HEK293T (cell line): Measurements from ENCODE around the gene VPS37C.

Experiments used
- CTCF ChIA-PET: fragments of 350-600 bp; formaldehyde crosslinking; extraction: SDS; loops from one replicate; lab custom pipeline; 2021; ENCODE audit warnings: antibody characterized with exemption, inconsistent platforms; lab: Yijun Ruan, JAX
- POLR2A ChIA-PET: fragments of 350-600 bp; formaldehyde crosslinking; extraction: SDS; loops from one replicate; lab custom pipeline; 2020; ENCODE audit warnings: antibody characterized with exemption, inconsistent platforms; lab: Yijun Ruan, JAX
- DNase-seq: peaks from one replicate; pipeline ENCODE4 v3.0.0; 2012; ENCODE audit warnings: mixed read lengths; ENCODE audit errors: extremely low spot score
- ARNT ChIP-seq: fragments of 450-650 bp; IDR thresholded peaks from 2 replicates; pipeline ENCODE4 v1.6.1; 2017; ENCODE audit warnings: mild to moderate bottlenecking
- BHLHE40 ChIP-seq: fragments of 450-650 bp; IDR thresholded peaks from 2 replicates; pipeline ENCODE4 v1.6.1; 2016; ENCODE audit warnings: mild to moderate bottlenecking, moderate library complexity, borderline replicate concordance
- CTBP1 ChIP-seq: fragments of 450-650 bp; IDR thresholded peaks from 2 replicates; pipeline ENCODE4 v1.6.1; 2016; ENCODE audit warnings: borderline replicate concordance
- ELF4 ChIP-seq: fragments of 450-650 bp; IDR thresholded peaks from 2 replicates; pipeline ENCODE4 v1.6.1; 2017; ENCODE audit warnings: antibody characterized with exemption
- FOXA1 ChIP-seq: fragments of 450-650 bp; IDR thresholded peaks from 2 replicates; pipeline ENCODE4 v1.6.1; 2016; ENCODE audit warnings: mild to moderate bottlenecking
- FOXK2 ChIP-seq: fragments of 450-650 bp; IDR thresholded peaks from 2 replicates; pipeline ENCODE4 v1.6.1; 2016; ENCODE audit warnings: mild to moderate bottlenecking
- FOXM1 ChIP-seq: fragments of 450-650 bp; IDR thresholded peaks from 2 replicates; pipeline ENCODE4 v1.6.1; 2017; ENCODE audit warnings: mild to moderate bottlenecking, borderline replicate concordance
- HDGF ChIP-seq: fragments of 450-650 bp; IDR thresholded peaks from 2 replicates; pipeline ENCODE4 v1.6.1; 2017; ENCODE audit warnings: antibody characterized with exemption, borderline replicate concordance
- L3MBTL2 ChIP-seq: fragments of 450-650 bp; conservative IDR thresholded peaks from 2 replicates; pipeline ENCODE4 v1.6.1; 2016; ENCODE audit warnings: mild to moderate bottlenecking
- LEF1 ChIP-seq: fragments of 450-650 bp; IDR thresholded peaks from 2 replicates; pipeline ENCODE4 v1.6.1; 2017; ENCODE audit warnings: mild to moderate bottlenecking, borderline replicate concordance
- NFRKB ChIP-seq: fragments of 450-650 bp; IDR thresholded peaks from 2 replicates; pipeline ENCODE4 v1.6.1; 2016; ENCODE audit warnings: mild to moderate bottlenecking, moderate library complexity
- SP1 ChIP-seq: fragments of 450-650 bp; IDR thresholded peaks from 2 replicates; pipeline ENCODE4 v1.6.1; 2017
- SUZ12 ChIP-seq: fragments of 450-650 bp; IDR thresholded peaks from 2 replicates; pipeline ENCODE4 v1.6.1; 2016; ENCODE audit warnings: mild to moderate bottlenecking
- TARDBP ChIP-seq: fragments of 450-650 bp; IDR thresholded peaks from 2 replicates; pipeline ENCODE4 v1.6.1; 2016
- ZNF384 ChIP-seq: fragments of 450-650 bp; IDR thresholded peaks from 2 replicates; pipeline ENCODE4 v1.6.1; 2016
- TF ChIP-seq, protein P1 (sequence below): fragments of 450-650 bp; IDR thresholded peaks from 2 replicates; pipeline ENCODE4 v1.6.1; 2016

The VPS37C gene

DNA sequence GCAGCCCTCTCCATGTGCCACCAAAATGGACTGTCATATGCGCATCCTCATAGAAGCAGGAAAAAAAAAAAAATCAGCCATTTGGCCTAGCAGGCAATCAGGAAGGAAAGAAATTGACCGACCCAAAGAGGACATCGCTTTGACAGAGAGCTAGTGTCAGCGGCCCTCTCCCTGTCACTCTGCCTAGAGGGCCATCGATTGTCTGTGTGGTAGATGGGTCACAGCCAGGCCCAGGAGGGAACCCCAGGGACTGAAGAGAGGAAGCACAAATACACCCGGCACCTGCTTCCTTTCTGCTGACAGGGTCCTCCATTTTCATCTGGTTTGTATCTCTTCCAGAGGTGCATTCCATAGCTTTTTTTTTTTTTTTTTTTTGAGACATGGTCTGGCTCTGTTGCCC lies 21.8 kb downstream of the VPS37C start:
- TF ChIP-seq, protein P1, sequence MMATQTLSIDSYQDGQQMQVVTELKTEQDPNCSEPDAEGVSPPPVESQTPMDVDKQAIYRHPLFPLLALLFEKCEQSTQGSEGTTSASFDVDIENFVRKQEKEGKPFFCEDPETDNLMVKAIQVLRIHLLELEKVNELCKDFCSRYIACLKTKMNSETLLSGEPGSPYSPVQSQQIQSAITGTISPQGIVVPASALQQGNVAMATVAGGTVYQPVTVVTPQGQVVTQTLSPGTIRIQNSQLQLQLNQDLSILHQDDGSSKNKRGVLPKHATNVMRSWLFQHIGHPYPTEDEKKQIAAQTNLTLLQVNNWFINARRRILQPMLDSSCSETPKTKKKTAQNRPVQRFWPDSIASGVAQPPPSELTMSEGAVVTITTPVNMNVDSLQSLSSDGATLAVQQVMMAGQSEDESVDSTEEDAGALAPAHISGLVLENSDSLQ = no peak
- TF ChIP-seq TARDBP (no peak), ELF4 (no peak), NFRKB (no peak), L3MBTL2 (no peak), ARNT (no peak), HDGF (no peak), ZNF384 (no peak), SUZ12 (no peak), SP1 (no peak), LEF1 (no peak), FOXM1 (no peak), FOXA1 (no peak), FOXK2 (no peak), BHLHE40 (no peak), CTBP1 (no peak)
- ChIA-PET POLR2A (interaction anchor here (1.0 to 1.7 kb wide), 2 partner anchors 22 to 226 kb away, joined by 4 to 5 read pairs; partner anchors contain the start of genes TMEM109 and VPS37C), CTCF (interaction anchor here (0.9 kb wide), 1 partner anchor 10 kb away, joined by 3 read pairs; no protein-coding TSS in a partner anchor)
- no peak for DNase-seq

DNA sequence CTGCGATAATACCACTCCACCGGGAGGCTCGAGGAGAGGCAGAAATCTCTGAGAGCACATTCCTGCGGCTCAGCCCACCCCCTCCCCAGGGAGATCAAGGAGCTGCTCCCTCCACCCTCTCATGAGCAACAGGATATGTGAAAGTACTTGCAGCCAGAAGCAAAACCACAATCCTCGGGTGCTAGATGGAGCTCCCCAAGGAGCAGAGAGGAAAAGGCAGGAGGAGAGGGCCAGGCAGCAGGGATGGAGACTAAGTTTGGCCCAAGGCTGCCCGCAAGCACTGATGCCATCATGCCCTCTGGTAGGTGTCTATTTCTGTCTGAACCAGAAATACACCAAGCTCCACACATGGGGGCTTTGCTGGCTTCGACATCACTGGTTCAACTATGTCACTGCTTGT lies 22.3 kb downstream of the VPS37C start:
- ChIA-PET CTCF (no interaction called here), POLR2A (no interaction called here)
- no peak for DNase-seq
- TF ChIP-seq, protein P1 = no peak
- TF ChIP-seq TARDBP = no peak
- TF ChIP-seq SUZ12 = no peak
- TF ChIP-seq ZNF384 = no peak
- no peak for TF ChIP-seq FOXM1
- no peak for TF ChIP-seq SP1

DNA sequence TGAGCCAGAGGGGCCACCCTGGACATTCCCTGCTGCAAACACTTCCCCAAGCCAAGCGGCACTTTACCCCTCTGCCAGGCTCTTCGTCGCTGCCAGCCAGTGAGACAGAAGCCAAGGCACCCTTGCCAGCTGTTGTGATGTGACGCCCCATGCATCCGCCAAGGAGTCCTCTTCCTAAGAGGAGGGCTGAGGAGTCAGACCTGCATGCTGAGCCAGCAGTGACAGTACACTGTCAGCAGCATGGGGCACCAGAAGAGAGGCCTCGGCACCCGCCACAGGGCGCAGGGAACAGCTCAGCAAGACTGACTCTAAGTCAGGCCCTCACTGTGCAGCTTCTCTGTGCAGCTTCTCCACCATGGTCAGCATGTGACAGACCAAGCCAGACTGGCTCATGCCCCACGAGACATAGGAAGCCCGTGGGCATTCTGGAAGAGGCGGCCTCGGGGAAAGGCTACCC lies 26.4 kb downstream of the VPS37C start:
- ChIA-PET POLR2A (no interaction called here), CTCF (no interaction called here)
- DNase-seq = no peak
- TF ChIP-seq NFRKB = no peak
- no peak for TF ChIP-seq TARDBP
- TF ChIP-seq BHLHE40 = no peak
- TF ChIP-seq FOXM1 = no peak
- no peak for TF ChIP-seq ARNT
- TF ChIP-seq HDGF = no peak
- TF ChIP-seq L3MBTL2 = no peak
- TF ChIP-seq SUZ12 = no peak
- TF ChIP-seq FOXA1 = no peak
- TF ChIP-seq CTBP1 = no peak
- TF ChIP-seq LEF1 = no peak
- TF ChIP-seq ZNF384 = no peak

DNA sequence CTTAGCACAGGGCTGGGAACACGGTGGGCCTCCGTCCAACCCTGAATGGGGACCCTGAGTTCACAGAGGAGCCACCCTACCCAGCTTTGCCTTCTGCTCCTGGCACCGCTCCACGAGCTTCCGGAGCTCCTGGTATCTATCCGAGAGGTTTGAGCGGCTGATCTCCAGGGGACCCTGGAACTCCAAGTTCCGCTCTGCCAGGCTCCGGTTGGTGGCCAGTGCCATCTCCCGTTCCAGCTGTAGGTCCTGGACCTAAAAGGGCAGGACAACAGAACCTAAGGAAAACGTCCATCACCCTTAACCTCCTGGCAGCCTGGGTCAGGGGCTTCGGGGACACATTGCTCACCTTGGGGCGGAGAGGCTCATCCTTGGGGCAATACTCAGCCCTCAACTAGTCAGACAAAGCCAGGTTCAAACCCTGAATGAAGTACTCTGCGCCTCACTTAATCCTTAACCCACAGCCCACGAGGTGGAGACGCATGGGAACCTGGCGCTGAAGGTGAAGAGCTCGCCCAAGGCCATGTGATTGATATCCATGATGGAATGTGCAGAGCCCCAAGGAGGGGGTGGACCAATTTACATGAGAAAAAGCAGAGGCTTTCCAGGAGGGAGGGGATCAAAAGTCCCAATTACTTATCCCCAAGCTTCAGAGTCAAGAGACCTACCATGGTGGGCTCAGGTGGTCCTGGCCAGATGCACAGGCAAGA lies 27.1 kb downstream of the VPS37C start:
- no peak for TF ChIP-seq ZNF384
- no peak for TF ChIP-seq ELF4
- TF ChIP-seq FOXM1 = no peak
- no peak for TF ChIP-seq L3MBTL2
- no peak for TF ChIP-seq FOXK2
- TF ChIP-seq, protein P1 = no peak
- no peak for TF ChIP-seq BHLHE40
- POLR2A ChIA-PET = interaction anchor here (1.1 kb wide), 1 partner anchor 27 kb away, joined by 3 read pairs; the partner anchor contains the start of gene VPS37C
- DNase-seq = no peak
- CTCF ChIA-PET = interaction anchor here (1.0 kb wide), 1 partner anchor 164 kb away, joined by 4 read pairs; no protein-coding TSS in a partner anchor

DNA sequence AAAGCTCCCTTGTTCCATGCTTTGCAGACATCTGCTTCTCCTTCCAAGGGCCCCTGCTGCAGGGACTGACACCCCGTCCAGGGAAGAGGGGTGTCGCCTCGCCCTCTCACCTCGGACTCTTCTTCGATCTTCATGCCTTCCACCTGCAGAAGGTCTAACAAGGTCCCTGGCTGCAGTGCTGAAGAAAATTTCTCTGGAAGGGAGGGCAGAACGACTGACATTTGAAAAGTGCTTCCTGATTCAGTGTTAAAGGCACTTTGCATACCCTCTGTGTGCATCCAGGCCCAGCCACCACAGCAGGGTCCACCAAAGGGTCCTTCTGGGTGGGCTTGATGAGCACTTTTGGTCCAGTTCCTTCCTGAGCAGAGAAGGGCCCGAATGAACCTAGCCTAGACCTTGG lies 28.1 kb downstream of the VPS37C start:
- TF ChIP-seq CTBP1 = no peak
- TF ChIP-seq ELF4 = no peak
- no peak for TF ChIP-seq SP1
- no peak for TF ChIP-seq HDGF
- TF ChIP-seq FOXM1 = no peak
- no peak for TF ChIP-seq NFRKB
- no peak for TF ChIP-seq SUZ12
- TF ChIP-seq FOXK2 = no peak
- TF ChIP-seq ARNT = no peak
- TF ChIP-seq TARDBP = no peak
- no peak for TF ChIP-seq ZNF384
- ChIA-PET CTCF (no interaction called here), POLR2A (no interaction called here)
- no peak for DNase-seq

DNA sequence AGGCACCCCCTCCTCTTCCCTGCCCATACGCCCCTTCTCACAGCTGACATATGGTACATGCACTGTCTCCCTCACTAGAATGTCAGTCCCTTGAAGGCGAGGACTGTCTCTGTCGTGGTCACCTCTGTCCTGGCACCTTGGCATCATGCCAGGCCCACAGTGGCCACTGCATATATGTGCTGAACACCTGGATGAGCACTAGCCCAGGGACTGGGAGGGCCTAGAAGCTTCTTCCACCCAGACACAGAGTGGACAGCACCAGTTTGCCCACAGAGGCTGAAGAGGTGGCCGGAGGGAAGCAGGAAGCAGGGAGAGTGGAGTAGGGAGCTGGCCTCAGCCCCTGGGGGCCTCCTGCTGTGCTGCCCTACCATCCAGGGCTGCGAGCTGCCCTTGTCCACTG lies 28.6 kb downstream of the VPS37C start:
- TF ChIP-seq ZNF384 (no peak), TARDBP (no peak), NFRKB (no peak), SUZ12 (no peak), L3MBTL2 (no peak), FOXA1 (no peak), ELF4 (no peak), LEF1 (no peak), SP1 (no peak), CTBP1 (no peak)
- TF ChIP-seq, protein P1 = no peak
- POLR2A ChIA-PET = no interaction called here
- CTCF ChIA-PET = no interaction called here
- DNase-seq = no peak
